ENCODE data around the gene SCARF1.

- no peak for TF ChIP-seq POLR2AphosphoS5 (IDR thresholded peaks at IDR 0.05; ENCODE audit: low read depth, low read length)
- peak; percentile 2; the same call in 1 of the 2 replicates for TF ChIP-seq POLR2A (IDR thresholded peaks at IDR 0.05; ENCODE audit: low read depth, low read length)
- no peak for TF ChIP-seq TAF1 (IDR thresholded peaks at IDR 0.05; ENCODE audit: borderline replicate concordance, low read depth, low read length)
Measured at GRCh38 chr17:1627982-1628855, 17.3 kb downstream of the SCARF1 start, which contains the start of gene SLC43A2.

Data from GM12892 (cell line).